ENCODE data around the gene A4GALT.
A peak's percentile ranks its signal among the peaks of the same experiment; 100 is the strongest.

Gene A4GALT

DNA sequence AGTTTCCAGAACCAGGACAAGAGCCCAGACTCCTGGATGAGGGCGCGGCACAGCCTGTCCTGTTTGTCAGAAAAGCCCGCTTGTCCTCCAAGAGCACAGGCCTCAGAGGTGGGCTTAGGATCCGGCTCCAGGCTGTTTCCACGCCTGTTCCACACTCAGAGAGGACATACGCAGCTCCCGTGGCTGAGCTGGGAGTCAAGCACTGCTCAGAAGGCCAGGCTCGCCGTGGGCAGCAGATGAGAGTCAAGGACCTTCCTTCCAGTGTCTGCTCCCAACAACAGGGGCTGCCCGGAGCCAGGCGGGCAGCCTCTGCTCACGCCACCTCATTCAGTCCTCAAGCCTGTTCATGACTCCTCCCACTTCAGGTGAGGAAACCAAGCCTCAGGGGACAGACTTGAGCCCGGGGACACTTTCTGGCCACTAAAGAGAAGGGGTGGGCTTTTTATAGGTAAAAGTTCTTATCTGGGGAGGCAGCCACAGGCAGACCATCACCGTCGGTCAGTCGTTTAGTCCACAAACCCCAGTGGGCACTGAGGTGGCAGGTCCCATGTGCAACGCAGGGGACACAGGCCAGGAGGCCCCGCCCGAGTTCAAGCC lies 75.2 kb downstream of the A4GALT start:
- H3K4me3 ChIP-seq (ENCODE audit: low read length) = peak overlapping the region; percentile 31
- TF ChIP-seq, protein P1, sequence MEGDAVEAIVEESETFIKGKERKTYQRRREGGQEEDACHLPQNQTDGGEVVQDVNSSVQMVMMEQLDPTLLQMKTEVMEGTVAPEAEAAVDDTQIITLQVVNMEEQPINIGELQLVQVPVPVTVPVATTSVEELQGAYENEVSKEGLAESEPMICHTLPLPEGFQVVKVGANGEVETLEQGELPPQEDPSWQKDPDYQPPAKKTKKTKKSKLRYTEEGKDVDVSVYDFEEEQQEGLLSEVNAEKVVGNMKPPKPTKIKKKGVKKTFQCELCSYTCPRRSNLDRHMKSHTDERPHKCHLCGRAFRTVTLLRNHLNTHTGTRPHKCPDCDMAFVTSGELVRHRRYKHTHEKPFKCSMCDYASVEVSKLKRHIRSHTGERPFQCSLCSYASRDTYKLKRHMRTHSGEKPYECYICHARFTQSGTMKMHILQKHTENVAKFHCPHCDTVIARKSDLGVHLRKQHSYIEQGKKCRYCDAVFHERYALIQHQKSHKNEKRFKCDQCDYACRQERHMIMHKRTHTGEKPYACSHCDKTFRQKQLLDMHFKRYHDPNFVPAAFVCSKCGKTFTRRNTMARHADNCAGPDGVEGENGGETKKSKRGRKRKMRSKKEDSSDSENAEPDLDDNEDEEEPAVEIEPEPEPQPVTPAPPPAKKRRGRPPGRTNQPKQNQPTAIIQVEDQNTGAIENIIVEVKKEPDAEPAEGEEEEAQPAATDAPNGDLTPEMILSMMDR (conservative IDR thresholded peaks at IDR 0.05; ENCODE audit: low read length) = no peak

DNA sequence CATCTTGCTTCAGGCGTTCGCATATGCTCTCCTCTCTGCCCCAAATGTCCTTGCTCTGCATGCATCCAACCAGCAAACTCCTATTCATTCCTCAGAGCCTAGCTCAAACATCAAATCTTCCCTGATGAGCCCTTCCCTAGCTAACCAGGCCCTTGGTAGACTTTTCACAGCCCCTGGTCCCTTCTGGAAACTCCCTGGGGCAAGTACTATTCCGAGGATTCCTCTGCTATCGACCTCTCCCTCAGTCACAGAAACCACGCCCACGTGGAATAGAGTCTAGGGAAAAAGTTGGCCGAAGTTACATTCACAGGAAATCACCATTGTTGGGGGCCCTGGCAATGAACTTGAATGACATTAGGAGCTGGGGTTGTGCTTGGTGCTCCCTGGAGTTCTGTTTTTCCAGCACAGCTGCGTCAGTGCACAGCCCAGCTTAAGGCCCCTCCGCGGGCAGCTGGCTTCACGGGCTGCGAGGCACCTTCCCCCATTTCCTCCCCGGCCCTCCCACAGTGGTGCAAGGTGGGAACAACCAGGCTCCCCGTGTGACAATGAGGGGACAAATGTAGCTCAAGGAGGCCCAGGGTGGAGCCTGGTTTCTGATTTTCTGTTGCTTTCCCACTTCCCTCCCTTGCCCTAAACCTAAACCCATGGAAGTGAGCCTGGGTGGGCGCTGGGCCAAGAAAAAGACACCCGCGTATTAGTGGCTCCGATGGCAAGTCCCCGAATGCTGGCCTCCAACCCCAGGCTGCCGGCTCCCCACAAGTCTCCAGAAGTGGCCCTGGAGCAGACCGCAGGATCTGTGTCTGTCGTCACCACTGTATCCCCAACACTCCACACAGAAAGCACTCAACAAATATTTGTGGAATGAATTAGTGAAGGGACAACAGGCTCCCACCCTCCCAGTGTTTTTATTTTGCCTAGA lies 76.0 kb downstream of the A4GALT start:
- peak; percentile 63 for DNase-seq (ENCODE audit: low read depth)
- peak overlapping the region; percentile 31 for H3K4me3 ChIP-seq (ENCODE audit: low read length)
- TF ChIP-seq, protein P1 (conservative IDR thresholded peaks at IDR 0.05; ENCODE audit: low read length) = no peak

More for the DNA sequence above, 75.2 kb downstream of the A4GALT start:
- no peak for DNase-seq (ENCODE audit: low read depth)

DNA sequence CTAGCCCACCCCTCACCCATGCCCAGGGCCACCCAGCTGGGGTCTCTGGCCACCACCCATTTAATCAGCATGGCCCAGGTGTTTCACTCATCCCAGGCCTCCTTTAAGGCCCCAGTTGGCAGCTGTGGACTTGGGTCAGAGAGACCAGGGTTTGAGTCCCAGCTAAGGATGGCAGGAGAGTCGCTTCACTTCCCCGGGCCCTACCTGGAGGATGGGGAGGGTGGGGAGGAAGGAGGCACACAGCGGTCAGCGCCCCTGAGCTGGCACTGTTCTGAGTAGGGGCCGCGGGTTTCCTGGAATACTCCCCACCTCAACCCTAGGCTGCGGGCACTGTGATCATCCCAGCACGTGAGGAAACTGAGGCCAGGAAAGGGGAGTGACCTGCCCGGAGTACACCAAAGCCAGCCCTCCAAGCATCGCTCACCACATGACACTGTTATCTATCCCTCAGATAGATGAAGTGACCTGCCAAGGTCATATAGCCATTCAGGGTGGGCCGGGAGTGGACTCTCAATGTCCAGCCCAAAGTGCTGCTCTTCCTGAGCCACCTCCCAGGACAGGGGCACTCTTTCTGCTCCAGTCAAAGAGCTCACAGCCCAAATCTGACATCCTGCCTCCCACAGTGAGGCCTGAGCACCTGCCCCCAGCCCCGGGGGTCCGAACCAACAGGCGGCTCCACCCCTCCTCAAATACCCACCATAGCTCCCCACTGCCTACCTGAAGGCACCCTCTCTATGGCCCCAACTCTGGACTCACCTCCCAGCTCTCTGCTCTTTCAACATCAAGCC lies 76.8 kb downstream of the A4GALT start:
- TF ChIP-seq, protein P1 (conservative IDR thresholded peaks at IDR 0.05; ENCODE audit: low read length) = no peak
- DNase-seq (ENCODE audit: low read depth) = no peak
- H3K4me3 ChIP-seq (ENCODE audit: low read length) = no peak overlapping the region

DNA sequence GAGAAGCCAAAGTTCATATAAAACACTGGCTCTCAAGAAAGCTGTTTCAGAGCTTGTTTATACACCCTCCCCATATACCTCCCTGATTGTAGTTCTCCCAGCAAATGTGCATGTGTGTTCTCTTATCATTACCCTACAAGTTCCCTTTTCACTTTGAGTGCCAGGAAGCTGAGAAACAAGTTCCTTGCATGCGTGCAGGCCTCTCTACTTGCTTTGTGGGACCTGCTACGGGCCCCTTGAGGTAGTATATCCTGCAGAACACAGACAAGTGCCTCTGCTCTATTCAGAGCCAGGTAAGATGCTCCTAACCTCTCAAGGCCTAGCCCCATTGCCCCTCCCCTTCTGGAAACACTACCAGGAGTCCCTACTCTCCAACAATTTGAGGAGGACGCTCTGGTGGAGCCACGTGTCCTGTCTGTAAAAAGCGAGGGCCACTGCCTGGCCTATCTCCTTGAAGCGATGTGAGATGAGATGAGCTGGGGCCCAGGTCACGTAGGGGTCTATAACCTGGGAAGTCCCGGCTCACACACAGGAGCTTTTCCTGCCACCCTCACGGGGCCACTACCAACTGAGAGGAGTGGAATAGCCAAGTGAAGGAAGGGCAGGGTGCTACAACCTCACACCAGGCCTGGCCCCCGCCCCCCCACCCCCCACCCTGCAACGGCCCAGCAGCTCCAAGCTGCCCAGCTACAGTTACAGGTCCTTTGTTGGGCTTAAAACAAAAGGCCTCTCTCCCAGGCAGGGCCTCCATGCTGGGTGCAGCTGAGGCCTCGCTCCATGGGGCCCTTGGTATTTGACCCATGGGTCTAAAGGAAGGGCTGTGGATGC lies 77.7 kb downstream of the A4GALT start:
- no peak overlapping the region for H3K4me3 ChIP-seq (ENCODE audit: low read length)
- no peak for DNase-seq (ENCODE audit: low read depth)
- TF ChIP-seq, protein P1 (conservative IDR thresholded peaks at IDR 0.05; ENCODE audit: low read length) = no peak
